GM19099 (cell line): ENCODE measurements around the gene SUSD1.

Source experiments
- POLR2A ChIP-seq: IDR thresholded peaks from 3 replicates; pipeline ENCODE4 v1.6.1; 2011; ENCODE audit warnings: low read depth; ENCODE audit not compliant: insufficient read length; ENCODE audit errors: extremely low read depth

SUSD1 gene

DNA sequence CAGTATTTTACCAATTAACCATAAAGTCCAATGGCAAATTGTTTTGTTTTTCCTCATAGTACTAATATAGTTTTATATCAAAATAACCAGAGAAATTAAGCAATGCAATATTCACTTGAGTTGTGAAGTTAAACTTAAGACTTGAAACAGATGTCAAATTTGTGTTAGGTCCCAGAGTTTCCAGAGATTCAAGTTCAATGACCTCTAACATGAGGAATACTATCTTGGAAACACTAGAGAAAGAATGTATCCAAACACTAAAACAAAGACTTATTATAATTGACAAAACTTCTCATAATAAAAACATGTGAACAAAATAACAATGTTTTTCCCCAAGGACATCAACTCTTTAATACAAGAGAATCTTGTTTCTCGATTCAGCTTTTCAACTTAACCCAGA, 18.0 kb downstream of the SUSD1 start:
- no peak for TF ChIP-seq POLR2A

GRCh38 chr9:112149211-112149610, 25.9 kb downstream of the SUSD1 start:
- no peak for TF ChIP-seq POLR2A

DNA sequence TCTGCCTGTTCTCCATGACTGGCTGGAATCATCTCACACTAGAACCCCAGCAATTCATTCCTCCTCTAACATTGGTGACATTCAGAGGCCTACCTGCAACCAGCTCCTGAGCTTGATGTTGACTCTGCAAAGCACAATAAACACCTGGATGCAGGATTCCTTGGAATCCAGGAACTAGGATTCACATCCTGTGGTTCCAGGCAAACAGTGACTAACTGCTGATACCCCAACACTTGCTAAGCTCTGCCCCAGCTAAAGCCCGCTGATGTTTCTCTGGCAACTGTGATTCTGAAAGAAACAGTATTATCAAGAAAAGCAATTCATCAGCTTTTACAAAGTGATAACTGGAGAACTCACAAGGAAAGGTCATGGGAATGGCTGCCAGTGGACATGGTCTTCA, 29.2 kb downstream of the SUSD1 start:
- no peak for TF ChIP-seq POLR2A

DNA sequence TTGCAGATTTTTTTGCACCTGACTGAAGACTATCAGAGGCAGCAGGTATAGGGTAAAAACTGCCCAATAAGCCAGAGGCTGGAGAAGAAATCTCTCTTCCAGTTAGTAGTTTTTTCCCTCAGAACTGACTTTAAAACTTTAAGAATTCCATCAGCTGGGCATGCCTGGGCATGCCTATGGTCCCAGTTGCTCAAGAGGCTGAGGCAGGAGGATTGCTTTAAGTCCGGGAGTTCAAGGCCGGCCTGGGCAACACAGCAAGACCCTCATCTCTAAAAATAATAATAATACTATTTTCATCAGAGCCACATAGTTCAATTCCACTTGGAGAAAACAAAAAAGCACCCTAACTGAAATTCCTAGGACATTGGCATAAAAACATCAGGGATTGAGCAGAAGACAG, 30.3 kb downstream of the SUSD1 start:
- no peak for TF ChIP-seq POLR2A

GRCh38 chr9:112142420-112142819, 32.7 kb downstream of the SUSD1 start:
- TF ChIP-seq POLR2A = no peak

- TF ChIP-seq POLR2A = no peak
Observed at GRCh38 chr9:112140936-112141335, 34.2 kb downstream of the SUSD1 start.

DNA sequence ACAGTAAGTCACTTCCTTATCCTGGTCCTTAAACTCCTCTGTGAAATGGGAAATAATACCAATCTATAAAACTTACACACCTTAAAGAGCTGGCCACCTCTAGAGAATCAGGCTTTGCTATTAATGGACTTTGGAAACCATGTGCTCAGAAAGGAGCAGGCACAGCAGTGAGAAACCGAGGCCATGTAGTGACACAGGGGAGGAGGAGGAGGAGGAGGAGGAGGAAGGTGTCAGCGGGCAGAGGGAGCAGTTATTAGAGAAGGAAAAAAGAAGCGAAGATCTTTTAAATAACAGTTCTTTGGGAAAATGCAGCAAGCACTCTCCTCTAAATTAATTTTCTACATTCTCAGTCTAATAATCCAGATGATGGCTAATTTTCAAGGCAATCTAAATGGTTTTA, 38.0 kb downstream of the SUSD1 start:
- no peak for TF ChIP-seq POLR2A

- TF ChIP-seq POLR2A = no peak
Observed at GRCh38 chr9:112135706-112136105, 39.4 kb downstream of the SUSD1 start.

DNA sequence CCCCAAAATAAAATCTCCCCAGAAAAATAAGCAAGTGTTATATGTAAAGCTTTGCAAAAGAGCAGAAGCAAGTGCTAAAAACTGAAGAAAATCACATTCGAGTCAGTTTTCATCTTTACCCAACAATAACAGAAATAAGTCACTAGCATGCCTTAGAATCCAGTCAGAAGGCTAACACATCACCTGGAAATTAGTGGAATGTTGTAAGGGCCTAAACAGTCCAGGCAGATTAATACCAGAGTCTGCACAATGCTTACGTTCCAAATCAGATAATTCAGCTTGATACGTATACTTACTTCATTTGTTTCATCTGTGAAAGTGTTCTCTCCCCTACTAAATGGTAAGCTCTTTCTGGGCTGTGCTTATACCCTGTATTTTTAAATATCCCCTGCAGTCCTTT, 42.7 kb downstream of the SUSD1 start:
- TF ChIP-seq POLR2A = no peak

DNA sequence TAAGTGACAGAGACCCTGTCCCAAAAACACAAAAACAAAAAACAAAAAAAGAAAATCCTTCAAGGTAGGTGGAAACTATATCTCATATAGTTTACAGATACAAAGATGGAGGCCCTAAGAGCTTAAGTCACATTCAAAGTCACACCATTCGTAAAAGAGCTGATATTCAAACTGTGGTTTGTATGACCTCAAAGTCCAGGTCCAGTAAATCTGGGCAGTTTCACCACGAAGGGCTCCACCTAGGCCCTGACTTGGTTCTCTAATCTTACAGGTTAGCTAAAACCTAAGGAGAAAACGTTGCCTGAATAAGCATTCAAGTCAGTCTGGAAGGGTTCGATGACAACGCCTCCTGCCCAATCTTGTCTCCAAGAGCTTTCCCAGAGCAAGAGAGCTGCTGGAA, 44.1 kb downstream of the SUSD1 start:
- no peak for TF ChIP-seq POLR2A

GRCh38 chr9:112130347-112130746, 44.8 kb downstream of the SUSD1 start:
- no peak for TF ChIP-seq POLR2A

- TF ChIP-seq POLR2A = no peak
Observed at GRCh38 chr9:112129246-112129645, 45.9 kb downstream of the SUSD1 start.

DNA sequence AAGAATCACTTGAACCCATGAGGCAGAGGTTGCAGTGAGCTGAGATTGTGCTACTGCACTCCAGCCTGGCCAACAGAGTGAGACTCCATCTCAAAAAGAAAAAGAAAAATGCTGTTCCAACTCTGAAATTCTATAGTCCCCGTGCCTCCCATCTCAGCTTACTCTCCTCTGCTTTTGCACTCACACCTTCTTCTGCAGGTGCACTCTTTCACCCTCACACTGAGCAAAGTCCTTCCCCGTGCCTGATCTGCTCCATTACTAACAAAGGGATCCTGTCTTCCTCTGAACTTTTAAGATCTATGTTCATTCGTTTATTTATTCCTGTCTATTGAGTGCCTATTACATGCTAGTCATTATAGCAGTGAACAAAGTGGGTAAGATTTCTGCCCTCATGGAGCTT, 47.8 kb downstream of the SUSD1 start:
- no peak for TF ChIP-seq POLR2A

GRCh38 chr9:112125951-112126388, 49.1 kb downstream of the SUSD1 start:
- no peak for TF ChIP-seq POLR2A

DNA sequence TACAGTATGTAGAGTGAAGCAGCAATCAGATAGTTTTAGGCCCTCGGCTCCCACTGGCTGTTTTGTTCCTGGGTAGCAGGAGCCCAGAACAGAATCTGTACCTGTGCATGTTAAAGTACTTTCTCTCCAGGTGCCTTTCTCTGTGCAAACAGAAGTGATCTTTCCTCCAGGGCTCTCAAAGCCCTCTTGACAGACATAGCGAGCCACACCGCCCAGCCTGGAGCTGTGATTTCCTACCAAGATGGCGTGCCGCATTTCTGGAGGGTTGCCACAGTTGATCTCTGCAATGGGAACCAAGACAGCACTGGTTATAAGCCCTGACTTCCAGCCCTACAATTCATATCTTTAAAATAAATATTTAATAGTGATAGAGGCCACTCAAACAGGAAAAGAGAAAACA, 50.9 kb downstream of the SUSD1 start:
- no peak for TF ChIP-seq POLR2A

DNA sequence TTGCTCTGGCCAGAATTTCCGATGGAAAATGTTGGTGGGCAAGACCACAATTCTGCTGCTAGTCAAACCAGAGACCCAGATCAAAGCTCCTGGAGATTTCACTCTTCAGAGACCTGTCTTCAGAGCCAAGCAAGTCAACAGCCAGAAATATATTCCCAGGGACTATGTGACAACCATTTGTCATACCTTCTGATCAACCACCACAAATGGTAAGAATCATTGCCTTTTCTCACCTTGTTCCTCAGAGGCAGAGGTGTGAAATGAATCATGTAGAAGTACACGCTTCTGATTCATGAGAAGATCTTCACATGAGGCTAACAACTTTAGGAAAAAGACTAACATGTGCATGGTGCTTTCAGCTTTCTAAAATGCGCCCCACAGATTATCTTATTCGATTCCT, 53.5 kb downstream of the SUSD1 start:
- no peak for TF ChIP-seq POLR2A

- no peak for TF ChIP-seq POLR2A
Observed at GRCh38 chr9:112120439-112120925, 54.6 kb downstream of the SUSD1 start.

DNA sequence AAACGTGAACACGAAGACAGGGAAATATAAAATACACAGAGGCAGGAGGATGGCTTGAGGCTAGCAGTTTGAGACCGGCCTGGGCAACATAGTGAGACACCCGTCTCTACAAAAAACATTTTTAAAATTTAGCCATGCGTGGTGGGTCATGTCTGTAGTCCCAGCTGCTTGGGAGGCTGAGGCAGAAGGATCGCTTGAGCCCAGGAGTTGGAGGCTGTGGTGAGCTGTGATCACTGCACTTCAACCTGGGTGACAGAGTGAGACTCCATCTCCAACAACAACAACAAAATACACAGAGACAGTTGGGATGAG, 55.1 kb downstream of the SUSD1 start:
- no peak for TF ChIP-seq POLR2A
